B cell (primary cell): Measurements from ENCODE around the gene PHOSPHO1. TPM values are rescaled to one million over a fixed set of nuclear protein-coding genes. Genes with fewer than 3 reads are reported as not detected.
"Not testable (repeated sequence)": the region's sequence is repeated elsewhere in the genome, so short reads cannot be mapped to it uniquely, and the experiment has no call there.

ENCODE experiments used
- ATAC-seq: fragments of 200-7000 bp; cut with Tn5 transposase; one replicate; pipeline ENCODE4 v1.10.0; 2021; ENCODE audit warnings: low read depth, mild to moderate bottlenecking, moderate number of reproducible peaks, moderate library complexity
- CTCF ChIA-PET: fragments of 350-600 bp; sonication (Branson Sonifier 250); formaldehyde crosslinking; loops from one replicate; lab custom pipeline; 2021; ENCODE audit warnings: antibody characterized with exemption, inconsistent platforms; lab: Charles Lee
- POLR2A ChIA-PET: fragments of 350-600 bp; sonication (Branson Sonifier 250); formaldehyde crosslinking; loops from one replicate; lab custom pipeline; 2021; ENCODE audit warnings: antibody characterized with exemption; lab: Charles Lee
- DNase-seq: peaks from one replicate; pipeline ENCODE4 v3.0.0; 2013
- H2AFZ ChIP-seq: 2 replicates; pipeline ENCODE4 v1.6.1; 2012; ENCODE audit warnings: mild to moderate bottlenecking, low read depth, low read length; ENCODE audit not compliant: insufficient read depth, poor library complexity, severe bottlenecking
- H3K27ac ChIP-seq, 2 donors: 1 replicate in 1 of 2; 2 replicates in 1 of 2; pipeline ENCODE4 v1.5.1; 2012 to 2013; ENCODE audit warnings: low read length in 2 of 2, mild to moderate bottlenecking in 2 of 2, moderate library complexity in 1 of 2
- H3K27me3 ChIP-seq, 4 experiments: fragments of 200-600 bp in 1 of 4; sonication (generic) in 1 of 4; replicated peaks in 1 of 4; 1 replicate in 2 of 4; 2 replicates in 2 of 4; pipeline versions ENCODE4 v1.6.1 to v1.7.0; 2013 to 2016; ENCODE audit warnings: low read length in 3 of 4, mild to moderate bottlenecking in 2 of 4, mixed read lengths in 1 of 4, moderate library complexity in 1 of 4; ENCODE audit not compliant: insufficient read depth in 4 of 4, control insufficient read depth in 3 of 4; ENCODE audit errors: control extremely low read depth in 1 of 4
- H3K36me3 ChIP-seq, 2 experiments: replicated peaks in 1 of 2; 1 replicate in 1 of 2; 2 replicates in 1 of 2; pipeline versions ENCODE4 v1.6.1 to v1.7.1; 2013; ENCODE audit warnings: low read length in 1 of 2; ENCODE audit not compliant: insufficient read depth in 2 of 2, control insufficient read depth in 1 of 2; ENCODE audit errors: control extremely low read depth in 1 of 2, extremely low read depth in 1 of 2
- H3K4me1 ChIP-seq, 2 donors: fragments of 200-600 bp in 1 of 2; sonication (generic) in 1 of 2; 1 replicate in 1 of 2; 2 replicates in 1 of 2; pipeline versions ENCODE4 v1.5.1 to v1.6.1; 2013 to 2017; ENCODE audit warnings: low read length in 2 of 2; ENCODE audit not compliant: control insufficient read depth in 2 of 2, insufficient read depth in 2 of 2
- H3K4me2 ChIP-seq: replicated peaks from 2 replicates; pipeline ENCODE3; 2012; ENCODE audit warnings: mild to moderate bottlenecking, low read depth, low read length; ENCODE audit not compliant: poor library complexity, severe bottlenecking
- H3K4me3 ChIP-seq, 5 experiments: fragments of 200-600 bp in 1 of 5; sonication (generic) in 1 of 5; 1 replicate in 3 of 5; 2 replicates in 2 of 5; pipeline versions ENCODE4 v1.5.1 to v1.7.0; 2011 to 2016; ENCODE audit warnings: low read length in 4 of 5, mild to moderate bottlenecking in 4 of 5, low read depth in 2 of 5, control low read depth in 1 of 5, moderate library complexity in 1 of 5; ENCODE audit not compliant: insufficient read depth in 1 of 5; ENCODE audit errors: control extremely low read depth in 1 of 5, extremely low read depth in 1 of 5
- H3K79me2 ChIP-seq: fragments of 200-600 bp; sonication (generic); one replicate; pipeline ENCODE4 v1.6.0; 2016; ENCODE audit warnings: low read length; ENCODE audit not compliant: control insufficient read depth, insufficient read depth
- H3K9ac ChIP-seq: fragments of 200-600 bp; sonication (generic); 2 replicates; pipeline ENCODE4 v1.6.1; 2017; ENCODE audit warnings: mild to moderate bottlenecking, low read length, moderate library complexity
- H3K9me3 ChIP-seq, 3 donors: one replicate each; pipeline versions ENCODE4 v1.6.1 to v1.7.1; 2013; ENCODE audit warnings: low read length in 2 of 3; ENCODE audit not compliant: control insufficient read depth in 2 of 3, insufficient read depth in 1 of 3; ENCODE audit errors: control extremely low read depth in 1 of 3
- H4K20me1 ChIP-seq: 2 replicates; pipeline ENCODE4 v1.6.0; 2012; ENCODE audit warnings: mild to moderate bottlenecking, low read length; ENCODE audit not compliant: insufficient read depth, control insufficient read depth, poor library complexity, severe bottlenecking
- H3K27ac Mint-ChIP-seq: one replicate; pipeline ENCODE4 v1.8.0; 2021; ENCODE audit warnings: mixed read lengths
- H3K27me3 Mint-ChIP-seq: one replicate; pipeline ENCODE4 v1.8.0; 2021; ENCODE audit warnings: mixed read lengths
- H3K4me1 Mint-ChIP-seq: one replicate; pipeline ENCODE4 v1.8.0; 2021; ENCODE audit warnings: mixed read lengths
- H3K4me3 Mint-ChIP-seq: one replicate; pipeline ENCODE4 v1.8.0; 2021; ENCODE audit warnings: mixed read lengths
- H3K9me3 Mint-ChIP-seq: one replicate; pipeline ENCODE4 v1.8.0; 2022; ENCODE audit warnings: mixed read lengths; ENCODE audit not compliant: insufficient read depth
- EZH2 ChIP-seq: IDR thresholded peaks from 2 replicates; pipeline ENCODE4 v1.6.1; 2012; ENCODE audit warnings: borderline replicate concordance, low read depth, mild to moderate bottlenecking, moderate library complexity, low read length; ENCODE audit not compliant: insufficient read depth, poor library complexity, severe bottlenecking
- WGBS: methylation state at CpG from one replicate; pipeline ENCODE4 v1.1.5; 2013; ENCODE audit warnings: missing lambda C conversion rate; ENCODE audit not compliant: insufficient coverage; 5-methylcytosine and 5-hydroxymethylcytosine counted together
- intact Hi-C: fragments of 100-400 bp; cut with micrococcal nuclease; formaldehyde crosslinking; loops from one replicate; pipeline ENCODE4 v1.10.0; 2022
- polyA plus RNA-seq: library from polyadenylated mRNA; depleted of rRNA; stranded (reverse); fragments of >200 nt; gene quantifications from 2 replicates; pipeline ENCODE4 v1.2.3, GENCODE V29; 2012
- total RNA-seq, 2 donors: library from RNA; stranded (reverse); fragments of 120-200 nt in 1 of 2; gene quantifications; 1 replicate in 1 of 2; 2 replicates in 1 of 2; pipeline versions ENCODE4 v1.2.3 to v1.2.4, GENCODE V29; 2013 to 2022
- TF ChIP-seq, protein P1 (sequence below): fragments of 200-600 bp; IDR thresholded peaks from one replicate; pipeline ENCODE4 v1.8.0; 2022; ENCODE audit warnings: antibody characterized with exemption, mild to moderate bottlenecking

PHOSPHO1 gene
- total and polyA plus RNA-seq, 2 donors (not counting 1 experiment from before 2014, with no cell fraction given), result 0.15 TPM; not detected in 1

DNA sequence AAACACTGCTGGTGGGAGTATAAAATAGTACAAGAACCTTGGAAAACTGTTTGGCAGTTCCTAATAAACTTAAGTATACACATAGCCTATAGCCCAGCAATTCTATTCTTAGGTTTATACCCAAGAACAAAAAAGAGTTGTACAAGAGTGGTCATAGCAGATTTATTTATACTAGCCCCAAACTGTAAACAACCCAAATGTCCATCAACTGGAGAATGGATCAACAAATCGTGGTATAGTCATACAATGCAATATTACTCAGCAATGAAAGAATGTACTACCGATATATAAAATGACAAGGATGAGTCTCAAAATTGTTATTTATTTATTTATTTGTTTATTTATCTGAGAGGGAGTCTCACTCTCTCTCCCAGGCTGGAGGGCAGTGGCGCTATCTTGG, 43.3 kb downstream of the PHOSPHO1 start:
- H3K4me1 ChIP-seq, result peaks cover 0 to 7% of the 10 kb centered on the region in 2 donors
- ChIA-PET CTCF (interaction anchor here (0.6 to 10.8 kb wide), 3 partner anchors 28 to 41 kb away, joined by 4 to 332 read pairs (median 5); partner anchors contain the start of gene PHOSPHO1), POLR2A (no interaction called here)
- no peaks in the 10 kb centered on the region for H3K36me3 ChIP-seq
- no peak overlapping the region for H3K4me3 ChIP-seq
- H2AFZ ChIP-seq, result no peak overlapping the region
- no peak for ATAC-seq
- Mint-ChIP-seq H3K4me3 (no peak overlapping the region), H3K27me3 (no peaks in the 10 kb centered on the region), H3K4me1 (peaks cover 9% of the 10 kb centered on the region), H3K9me3 (peaks cover 3% of the 10 kb centered on the region), H3K27ac (no peak overlapping the region)
- no peak for DNase-seq
- H3K9ac ChIP-seq, result no peak overlapping the region
- 100% methylated on average over 1 of the region's 3 CpGs for WGBS
- no peaks in the 10 kb centered on the region for H4K20me1 ChIP-seq
- no peak overlapping the region for H3K27ac ChIP-seq
- no peaks in the 10 kb centered on the region for H3K79me2 ChIP-seq
- intact Hi-C loops, result no loop called here
- H3K9me3 ChIP-seq, result peaks cover 0 to 25% (median 8%) of the 10 kb centered on the region in 3 donors
- no peaks in the 10 kb centered on the region for H3K27me3 ChIP-seq
- no peak overlapping the region for H3K4me2 ChIP-seq
- TF ChIP-seq, protein P1, sequence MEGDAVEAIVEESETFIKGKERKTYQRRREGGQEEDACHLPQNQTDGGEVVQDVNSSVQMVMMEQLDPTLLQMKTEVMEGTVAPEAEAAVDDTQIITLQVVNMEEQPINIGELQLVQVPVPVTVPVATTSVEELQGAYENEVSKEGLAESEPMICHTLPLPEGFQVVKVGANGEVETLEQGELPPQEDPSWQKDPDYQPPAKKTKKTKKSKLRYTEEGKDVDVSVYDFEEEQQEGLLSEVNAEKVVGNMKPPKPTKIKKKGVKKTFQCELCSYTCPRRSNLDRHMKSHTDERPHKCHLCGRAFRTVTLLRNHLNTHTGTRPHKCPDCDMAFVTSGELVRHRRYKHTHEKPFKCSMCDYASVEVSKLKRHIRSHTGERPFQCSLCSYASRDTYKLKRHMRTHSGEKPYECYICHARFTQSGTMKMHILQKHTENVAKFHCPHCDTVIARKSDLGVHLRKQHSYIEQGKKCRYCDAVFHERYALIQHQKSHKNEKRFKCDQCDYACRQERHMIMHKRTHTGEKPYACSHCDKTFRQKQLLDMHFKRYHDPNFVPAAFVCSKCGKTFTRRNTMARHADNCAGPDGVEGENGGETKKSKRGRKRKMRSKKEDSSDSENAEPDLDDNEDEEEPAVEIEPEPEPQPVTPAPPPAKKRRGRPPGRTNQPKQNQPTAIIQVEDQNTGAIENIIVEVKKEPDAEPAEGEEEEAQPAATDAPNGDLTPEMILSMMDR, result no peak
- no peak for TF ChIP-seq EZH2

DNA sequence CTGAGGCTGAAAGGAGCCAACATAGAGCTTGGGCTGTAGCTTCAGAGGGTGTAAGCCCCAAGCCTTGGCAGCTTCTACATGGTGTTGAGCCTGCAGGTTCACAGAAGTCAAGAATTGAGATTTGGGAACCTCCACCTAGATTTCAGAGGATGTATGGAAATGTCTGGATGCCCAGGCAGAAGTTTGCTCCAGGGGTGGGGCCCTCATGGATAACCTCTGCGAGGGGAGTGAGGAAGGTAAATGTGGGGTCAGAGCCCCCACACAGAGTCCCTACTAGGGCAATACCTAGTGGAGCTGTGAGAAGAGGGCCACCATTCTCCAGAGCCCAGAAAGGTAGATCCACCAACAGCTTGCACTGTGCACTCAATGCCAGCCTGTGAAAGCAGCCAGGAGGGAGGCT, 45.2 kb downstream of the PHOSPHO1 start:
- H3K4me1 ChIP-seq, H3K9me3 Mint-ChIP-seq, H3K27ac Mint-ChIP-seq, H3K4me1 Mint-ChIP-seq, H2AFZ ChIP-seq, H4K20me1 ChIP-seq, H3K27me3 ChIP-seq, DNase-seq, H3K4me2 ChIP-seq, H3K9ac ChIP-seq, ATAC-seq, H3K4me3 ChIP-seq, H3K36me3 ChIP-seq, intact Hi-C loops, H3K27me3 Mint-ChIP-seq, POLR2A ChIA-PET, H3K4me3 Mint-ChIP-seq, H3K79me2 ChIP-seq, H3K27ac ChIP-seq: not testable (repeated sequence)
- CTCF ChIA-PET, result interaction anchor here (10.8 kb wide), 1 partner anchor 43 kb away, joined by 332 read pairs; the partner anchor contains the start of gene PHOSPHO1
- peaks cover 0 to 25% (median 8%) of the 10 kb centered on the region in 3 donors for H3K9me3 ChIP-seq
- WGBS, result no CpG with 5 or more reads among the region's 1 CpG

DNA sequence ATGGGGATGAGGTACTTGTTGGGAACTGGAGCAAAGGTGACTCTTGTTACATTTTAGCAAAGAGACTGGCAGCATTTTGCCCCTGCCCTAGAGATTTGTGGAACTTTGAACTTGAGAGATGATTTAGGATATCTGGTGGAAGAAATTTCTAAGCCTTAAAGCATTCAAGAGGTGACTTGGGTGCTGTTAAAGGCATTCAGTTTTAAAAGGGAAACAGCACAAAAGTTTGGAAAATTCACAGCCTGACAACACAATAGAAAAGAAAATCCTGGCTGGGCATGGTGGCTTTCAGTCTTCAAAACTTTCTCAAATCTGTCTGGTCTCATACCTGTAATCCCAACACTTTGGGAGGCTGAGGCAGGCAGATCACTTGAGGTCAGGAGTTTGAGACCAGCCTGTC, 46.1 kb downstream of the PHOSPHO1 start:
- H3K9ac ChIP-seq, H3K4me2 ChIP-seq, H3K27me3 ChIP-seq, H3K9me3 Mint-ChIP-seq, H3K27ac Mint-ChIP-seq, H3K36me3 ChIP-seq, H3K27me3 Mint-ChIP-seq, H4K20me1 ChIP-seq, DNase-seq, H3K4me1 ChIP-seq, H2AFZ ChIP-seq, H3K4me1 Mint-ChIP-seq, H3K4me3 ChIP-seq, H3K4me3 Mint-ChIP-seq, H3K27ac ChIP-seq, POLR2A ChIA-PET, ATAC-seq, H3K79me2 ChIP-seq, intact Hi-C loops: not testable (repeated sequence)
- peaks cover 0 to 25% (median 8%) of the 10 kb centered on the region in 3 donors for H3K9me3 ChIP-seq
- CTCF ChIA-PET, result interaction anchor here (10.8 kb wide), 1 partner anchor 44 kb away, joined by 332 read pairs; the partner anchor contains the start of gene PHOSPHO1
